ELF-1 (cell line): Measurements from ENCODE around the gene VAMP3.
"Not testable (repeated sequence)": the region's sequence is repeated elsewhere in the genome, so short reads cannot be mapped to it uniquely, and the experiment has no call there.

Source experiments
- DNase-seq: peaks from one replicate; pipeline ENCODE4 v3.0.0-alpha.2; 2016; ENCODE audit warnings: low read depth, low spot score

Gene VAMP3

GRCh38 chr1:7768583-7768982 lies 2.5 kb upstream of the VAMP3 start:
- DNase-seq, result no peak

DNA sequence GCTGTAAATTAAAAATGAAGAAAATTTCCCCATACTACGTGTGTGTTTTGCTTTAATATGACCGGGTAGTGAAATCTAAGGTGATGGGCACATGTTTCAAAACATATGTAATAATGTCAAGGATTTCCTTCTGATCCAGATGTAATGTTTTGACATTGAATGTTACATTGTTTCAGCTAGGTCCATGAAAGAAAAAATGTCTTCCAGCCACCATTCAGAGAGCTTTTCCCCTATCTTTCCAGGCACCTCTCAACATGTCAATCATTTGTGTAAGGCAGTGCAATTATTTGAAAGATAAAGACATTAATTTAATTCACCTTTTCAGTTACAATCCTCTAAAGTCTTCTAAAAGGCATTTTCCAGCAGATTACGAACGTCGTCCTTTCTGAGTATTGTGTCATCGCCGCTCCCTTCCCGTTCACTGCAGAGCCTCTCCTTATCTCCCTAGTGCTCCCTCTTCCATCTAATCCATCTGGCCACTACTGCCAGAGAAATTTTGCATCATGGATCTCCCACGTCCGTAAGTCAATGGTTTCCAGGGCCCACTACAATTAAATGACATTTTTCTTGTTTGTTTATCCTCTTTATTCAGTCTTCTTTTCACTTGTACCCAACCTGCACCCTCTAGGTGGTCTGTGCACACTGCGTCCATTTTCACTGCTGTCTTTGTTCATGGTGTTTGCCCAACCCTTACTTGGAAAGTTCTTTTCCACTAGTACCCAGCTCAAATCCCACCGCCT lies 1.3 kb upstream of the VAMP3 start:
- DNase-seq, result no peak

- no peak for DNase-seq
Measured at GRCh38 chr1:7770669-7770996, 463 bp upstream of the VAMP3 start.

GRCh38 chr1:7771823-7772299 lies 765 bp downstream of the VAMP3 start:
- no peak for DNase-seq

GRCh38 chr1:7777591-7777990 lies 6.5 kb downstream of the VAMP3 start:
- no peak for DNase-seq

DNA sequence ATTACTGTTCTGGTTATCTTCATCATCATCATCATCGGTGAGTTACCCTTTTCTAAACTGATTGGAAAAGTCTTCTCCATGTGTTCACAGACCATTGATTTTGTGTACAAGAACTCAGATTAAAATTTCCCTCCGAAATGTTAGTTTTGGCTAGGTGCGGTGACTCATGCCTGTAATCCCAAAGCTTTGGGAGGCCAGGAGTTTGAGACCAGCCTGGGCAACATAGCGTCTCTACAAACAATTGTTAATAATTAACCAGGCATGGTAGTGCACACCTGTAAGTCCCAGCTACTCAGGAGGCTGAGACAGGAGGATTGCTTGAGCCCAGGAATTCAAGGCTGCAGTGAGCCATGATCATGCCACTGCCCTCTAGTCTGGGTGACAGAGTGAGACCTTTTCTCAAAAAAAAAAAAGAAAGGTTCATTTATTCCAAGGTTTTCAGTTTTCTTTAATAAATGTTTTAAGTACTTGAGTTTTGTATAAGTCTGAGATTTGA lies 7.1 kb downstream of the VAMP3 start:
- no peak for DNase-seq

GRCh38 chr1:7780976-7781375 lies 9.9 kb downstream of the VAMP3 start:
- no peak for DNase-seq

- DNase-seq, result no peak
Measured at GRCh38 chr1:7781501-7781900, 10.4 kb downstream of the VAMP3 start.

DNA sequence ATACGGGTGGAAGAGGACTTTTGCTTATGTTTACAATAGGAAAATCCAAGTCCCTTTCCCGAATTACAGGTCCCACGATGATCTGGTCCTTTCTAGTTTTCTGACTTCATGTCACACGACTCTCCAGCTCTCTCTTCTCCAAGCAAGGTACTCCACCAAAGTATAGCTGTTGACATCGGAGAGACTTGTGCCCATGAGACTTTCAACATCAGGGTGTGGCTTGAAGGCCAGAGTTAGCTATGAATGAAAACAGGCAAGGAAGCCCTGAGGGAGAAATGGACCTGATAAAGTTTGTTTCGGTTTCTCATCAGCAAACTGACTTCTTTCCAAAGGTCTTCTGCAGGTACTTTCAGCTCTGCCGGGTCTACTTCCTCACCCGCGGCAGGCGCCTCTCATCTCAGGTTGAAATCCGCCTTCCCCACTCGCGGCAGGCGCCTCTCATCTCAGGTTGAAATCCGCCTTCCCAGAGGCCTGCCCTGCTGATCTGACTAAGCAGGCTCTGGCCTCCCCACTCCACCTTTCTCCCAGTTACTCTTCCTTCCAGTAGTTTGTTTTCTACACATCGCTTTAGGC lies 10.9 kb downstream of the VAMP3 start:
- DNase-seq, result peak; percentile 17

GRCh38 chr1:7783178-7783711 lies 12.1 kb downstream of the VAMP3 start:
- DNase-seq, result peak; percentile 71

DNA sequence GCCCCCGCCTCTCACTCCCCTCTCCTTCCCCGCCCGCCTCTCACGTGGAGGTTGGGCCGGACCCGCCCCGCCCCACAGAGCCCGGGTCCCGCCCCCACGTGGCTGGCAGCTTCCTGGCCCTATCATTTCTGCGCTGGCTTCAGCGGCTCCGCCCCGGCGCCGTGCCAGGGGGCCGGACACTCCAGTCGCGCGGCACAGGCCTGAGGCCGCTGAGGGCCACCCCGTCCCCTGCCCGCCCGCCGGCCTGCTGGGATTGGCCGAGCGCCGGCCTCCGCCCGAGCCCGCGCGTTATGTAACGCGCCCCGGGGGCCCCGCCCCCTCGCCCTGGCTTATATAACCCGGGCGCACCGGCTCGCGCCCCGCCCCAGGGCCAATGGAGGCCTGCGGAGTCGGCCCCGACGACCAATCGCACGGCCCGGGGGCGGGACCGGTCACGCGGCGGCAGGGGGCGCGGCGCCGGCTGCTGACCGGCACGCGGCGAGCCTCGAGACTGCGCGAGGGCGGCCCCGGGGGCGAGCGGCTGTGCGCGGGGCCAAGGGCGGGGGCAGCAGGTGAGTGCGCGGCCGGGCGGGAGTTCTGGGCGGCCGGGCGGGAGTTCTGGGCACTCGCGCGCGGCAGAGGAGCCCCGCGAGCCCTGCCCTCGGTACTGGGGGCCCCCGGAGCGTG lies 12.9 kb downstream of the VAMP3 start, which contains the start of gene PER3:
Gene PER3 (plus strand): TSS at position 466 of the 666 bp plus-strand sequence. CDS start 587 bp downstream, outside the sequence.
- DNase-seq, result peak; percentile 98

- peak; percentile 13 for DNase-seq
Measured at GRCh38 chr1:7784492-7785071, 13.5 kb downstream of the VAMP3 start.

GRCh38 chr1:7785108-7785507 lies 14.0 kb downstream of the VAMP3 start:
- DNase-seq, result no peak

GRCh38 chr1:7786795-7787194 lies 15.7 kb downstream of the VAMP3 start:
- DNase-seq, result no peak

GRCh38 chr1:7789828-7790227 lies 18.7 kb downstream of the VAMP3 start:
- no peak for DNase-seq

- not testable (repeated sequence) for DNase-seq
Measured at GRCh38 chr1:7791027-7791426, 19.9 kb downstream of the VAMP3 start.

DNA sequence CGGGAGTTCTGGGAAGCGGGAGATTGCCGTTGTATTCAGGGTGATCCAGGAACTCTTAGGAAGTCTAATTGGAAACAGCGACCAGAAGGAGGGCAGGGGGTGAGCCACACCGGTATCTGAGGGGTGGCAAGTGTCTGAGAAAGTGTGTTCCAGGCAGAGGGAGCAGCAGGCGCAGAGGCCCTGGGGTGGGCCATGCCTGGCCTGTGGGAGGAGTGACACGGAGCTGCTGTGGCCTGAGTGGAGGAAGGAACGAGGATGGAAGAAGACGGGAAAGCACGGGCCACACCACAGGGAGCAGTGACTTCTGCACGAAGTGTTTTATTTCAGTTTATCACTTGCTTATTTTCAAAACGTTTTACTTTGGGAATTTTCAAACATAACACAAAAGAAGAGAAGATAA lies 24.3 kb downstream of the VAMP3 start:
- no peak for DNase-seq

- DNase-seq, result no peak
Measured at GRCh38 chr1:7805460-7805859, 34.4 kb downstream of the VAMP3 start.

DNA sequence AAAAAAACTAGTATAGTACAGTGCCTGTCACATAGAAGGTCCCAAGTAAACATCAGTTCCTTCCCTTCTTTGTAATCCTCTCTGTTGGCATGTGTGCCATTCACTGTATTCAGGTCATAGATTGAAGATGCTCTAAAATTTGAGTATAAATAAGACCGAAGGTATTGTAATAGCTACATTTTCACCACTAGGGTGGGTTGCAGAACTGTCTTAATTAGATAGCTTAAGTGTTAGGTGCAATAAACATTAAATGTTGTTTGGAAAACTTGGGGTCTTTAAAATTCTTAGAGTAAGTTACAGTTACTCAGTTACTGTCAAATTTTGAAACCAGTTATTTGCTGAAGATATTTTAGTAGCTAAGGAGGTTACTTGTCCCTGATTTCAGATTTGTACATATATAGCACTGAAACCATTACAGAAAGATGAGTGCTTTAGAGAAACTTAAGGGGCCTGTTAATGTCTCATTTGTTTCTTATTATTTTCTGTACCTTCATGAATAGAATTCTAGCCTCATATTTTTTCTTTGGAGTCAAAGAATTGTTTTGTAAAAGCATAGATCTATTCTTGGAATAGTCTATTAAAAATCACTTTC lies 37.3 kb downstream of the VAMP3 start:
- no peak for DNase-seq

DNA sequence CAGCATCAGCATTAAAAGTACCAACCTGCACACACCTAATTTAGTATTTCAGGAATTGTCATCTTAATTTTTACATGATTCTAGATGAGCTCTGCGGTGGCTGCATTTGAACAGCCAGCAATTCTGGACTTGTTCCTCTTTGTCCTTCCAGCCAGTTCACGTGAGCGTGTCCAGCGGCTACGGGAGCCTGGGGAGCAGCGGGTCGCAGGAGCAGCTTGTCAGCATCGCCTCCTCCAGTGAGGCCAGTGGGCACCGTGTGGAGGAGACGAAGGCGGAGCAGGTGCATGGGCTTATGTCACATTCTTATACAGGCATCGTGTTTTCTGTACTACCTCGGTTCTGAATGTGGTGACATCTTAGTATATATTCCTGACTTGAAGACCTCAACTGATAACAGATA lies 38.6 kb downstream of the VAMP3 start:
- no peak for DNase-seq

DNA sequence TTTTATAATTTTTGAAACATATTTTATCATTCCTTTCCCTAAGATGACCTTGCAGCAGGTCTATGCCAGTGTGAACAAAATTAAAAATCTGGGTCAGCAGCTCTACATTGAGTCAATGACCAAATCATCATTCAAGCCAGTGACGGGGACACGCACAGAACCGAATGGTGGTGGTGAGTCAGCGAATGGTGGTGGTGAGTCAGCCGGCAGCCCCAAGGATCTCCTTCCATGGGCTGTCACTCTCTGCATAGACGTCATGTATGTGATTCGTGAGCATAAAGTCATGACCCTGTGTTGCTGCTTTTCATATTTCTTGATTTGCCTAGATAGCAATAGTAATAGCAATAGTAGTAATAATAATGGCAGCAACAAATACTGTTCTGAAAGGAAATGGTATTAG lies 39.3 kb downstream of the VAMP3 start:
- DNase-seq, result no peak

- DNase-seq, result no peak
Measured at GRCh38 chr1:7811476-7811875, 40.4 kb downstream of the VAMP3 start.
